HepG2 (cell line): ENCODE results near the gene SALL4. TPM values are rescaled to one million over a fixed set of nuclear protein-coding genes. Genes with fewer than 3 reads are reported as not detected.

Experiments used
- ATF4 ChIP-seq, 2 experiments: fragments of 450-650 bp in 1 of 2; sonication (generic) in 1 of 2; formaldehyde crosslinking; IDR thresholded peaks; 2 replicates each; pipeline versions ENCODE4 v1.5.0 to v1.8.0; 2020 to 2022; ENCODE audit warnings: mild to moderate bottlenecking in 1 of 2, missing genetic modification reagents in 1 of 2
- CAMTA2 ChIP-seq: sonication (generic); formaldehyde crosslinking; IDR thresholded peaks from 2 replicates; pipeline ENCODE4 v1.4.0; 2020; ENCODE audit warnings: mild to moderate bottlenecking, missing genetic modification reagents, borderline replicate concordance
- HCFC1 ChIP-seq: fragments of 150-350 bp; IDR thresholded peaks from 2 replicates; pipeline ENCODE4 v1.6.1; 2014; ENCODE audit warnings: low read depth, low read length
- HINFP ChIP-seq: sonication (generic); formaldehyde crosslinking; IDR thresholded peaks from 2 replicates; pipeline ENCODE4 v1.4.0; 2020; ENCODE audit warnings: low read depth, mild to moderate bottlenecking, missing genetic modification reagents
- HNRNPUL1 ChIP-seq: fragments of 200-400 bp; formaldehyde crosslinking; IDR thresholded peaks from 2 replicates; pipeline ENCODE4 v1.6.1; 2017; ENCODE audit warnings: low read depth, mild to moderate bottlenecking, low read length, moderate library complexity
- NR2F1 ChIP-seq, 2 experiments: fragments of 450-650 bp in 1 of 2; formaldehyde crosslinking in 1 of 2; IDR thresholded peaks; 2 replicates each; pipeline versions ENCODE4 v1.5.0 to v1.6.1; 2016 to 2020; ENCODE audit warnings: mild to moderate bottlenecking in 1 of 2, missing compliant biosample characterization in 1 of 2, missing genetic modification reagents in 1 of 2, moderate library complexity in 1 of 2
- PRMT3 ChIP-seq: sonication (generic); formaldehyde crosslinking; IDR thresholded peaks from 2 replicates; pipeline ENCODE4 v1.8.1; 2022; ENCODE audit warnings: low read depth, mild to moderate bottlenecking, moderate library complexity, missing genetic modification reagents, borderline replicate concordance
- SIX1 ChIP-seq: sonication (generic); formaldehyde crosslinking; IDR thresholded peaks from 2 replicates; pipeline ENCODE4 v1.4.0; 2020; ENCODE audit warnings: missing genetic modification reagents, borderline replicate concordance
- SNAI1 ChIP-seq: sonication (generic); formaldehyde crosslinking; IDR thresholded peaks from 2 replicates; pipeline ENCODE4 v1.5.0; 2020; ENCODE audit warnings: mild to moderate bottlenecking, missing genetic modification reagents, borderline replicate concordance
- SOX6 ChIP-seq, 2 experiments: fragments of 450-650 bp in 1 of 2; sonication (generic) in 1 of 2; formaldehyde crosslinking in 1 of 2; IDR thresholded peaks; 2 replicates each; pipeline versions ENCODE4 v1.4.0 to v1.6.1; 2017 to 2020; ENCODE audit warnings: antibody characterized with exemption in 1 of 2, mild to moderate bottlenecking in 1 of 2, missing genetic modification reagents in 1 of 2
- SP2 ChIP-seq: sonication (generic); formaldehyde crosslinking; IDR thresholded peaks from 2 replicates; pipeline ENCODE4 v1.5.1; 2020; ENCODE audit warnings: mild to moderate bottlenecking, missing genetic modification reagents
- SP4 ChIP-seq: sonication (generic); formaldehyde crosslinking; IDR thresholded peaks from 2 replicates; pipeline ENCODE4 v1.8.1; 2023; ENCODE audit warnings: mild to moderate bottlenecking, missing genetic modification reagents
- TEAD3 ChIP-seq: optimal IDR thresholded peaks from 2 replicates; pipeline ENCODE3; 2016; ENCODE audit warnings: borderline replicate concordance
- TIGD3 ChIP-seq: sonication (generic); formaldehyde crosslinking; IDR thresholded peaks from 2 replicates; pipeline ENCODE4 v1.5.1; 2020; ENCODE audit warnings: mild to moderate bottlenecking, missing genetic modification reagents, borderline replicate concordance
- ZBTB39 ChIP-seq: sonication (generic); formaldehyde crosslinking; IDR thresholded peaks from 2 replicates; pipeline ENCODE4 v1.5.0; 2020; ENCODE audit warnings: missing genetic modification reagents
- ZBTB7B ChIP-seq: sonication (generic); formaldehyde crosslinking; IDR thresholded peaks from 2 replicates; pipeline ENCODE4 v1.4.0; 2020; ENCODE audit warnings: missing genetic modification reagents
- ZMYM3 ChIP-seq: sonication (generic); formaldehyde crosslinking; IDR thresholded peaks from 2 replicates; pipeline ENCODE4 v1.5.1; 2020; ENCODE audit warnings: mild to moderate bottlenecking, missing genetic modification reagents
- ZNF12 ChIP-seq: sonication (generic); formaldehyde crosslinking; IDR thresholded peaks from 2 replicates; pipeline ENCODE4 v1.5.0; 2020; ENCODE audit warnings: missing genetic modification reagents
- ZNF556 ChIP-seq: sonication (generic); formaldehyde crosslinking; IDR thresholded peaks from 2 replicates; pipeline ENCODE4 v1.4.0; 2020; ENCODE audit warnings: mild to moderate bottlenecking, missing genetic modification reagents, borderline replicate concordance
- ZNF747 ChIP-seq: sonication (generic); formaldehyde crosslinking; IDR thresholded peaks from 2 replicates; pipeline ENCODE4 v1.8.1; 2023; ENCODE audit warnings: missing genetic modification reagents, mild to moderate bottlenecking, borderline replicate concordance
- ZSCAN5A ChIP-seq: sonication (generic); formaldehyde crosslinking; IDR thresholded peaks from 2 replicates; pipeline ENCODE4 v1.8.0; 2022; ENCODE audit warnings: mild to moderate bottlenecking, missing genetic modification reagents, borderline replicate concordance
- polyA plus RNA-seq, 8 experiments: library from polyadenylated mRNA; depleted of rRNA in 3 of 8; stranded (reverse) in 7 of 8; unstranded in 1 of 8; fragments of >200 nt; fragmentation: Illumina TruSeq in 4 of 8; extraction: Trizol in 4 of 8; gene quantifications; 2 replicates each; pipeline versions ENCODE4 v1.2.1 to v1.2.3, GENCODE V29; 2011 to 2016; ENCODE audit warnings: low read depth in 4 of 8, missing spikeins in 1 of 8, mixed read lengths in 1 of 8; ENCODE audit not compliant: insufficient read depth in 1 of 8
- total RNA-seq, 5 experiments: library from RNA; depleted of rRNA; stranded (reverse); fragments of >200 nt; fragmentation: Illumina TruSeq; extraction: Trizol; gene quantifications; 2 replicates each; pipeline ENCODE4 v1.2.3, GENCODE V29; 2016; ENCODE audit warnings: low read depth in 1 of 5

SALL4 gene
- total and polyA plus RNA-seq, 2 of the 13 experiments (the other 11 are each of a cell fraction or from before 2014, with no cell fraction given) = 0.33 to 1.8 TPM

GRCh38 chr20:51750037-51750769 is 52.1 kb downstream of the SALL4 start (continued):
- no peak for TF ChIP-seq SOX6 (IDR thresholded peaks at IDR 0.05)
- TF ChIP-seq SOX6 (CRISPR knock-in tag; IDR thresholded peaks at IDR 0.05) = peak; percentile 51; the same call in 1 of the 2 replicates
- TF ChIP-seq HNRNPUL1 = no peak
- TF ChIP-seq ZBTB7B (CRISPR knock-in tag) = peak; percentile 73; the same call in 1 of the 2 replicates
- TF ChIP-seq SNAI1 (CRISPR knock-in tag) = no peak
- no peak for TF ChIP-seq ZSCAN5A (CRISPR knock-in tag)
- TF ChIP-seq HINFP (CRISPR knock-in tag) = peak; percentile 24; the same call in 1 of the 2 replicates
- no peak for TF ChIP-seq SP2 (CRISPR knock-in tag)
- TF ChIP-seq HCFC1 = peak; percentile 36; the same call in 1 of the 2 replicates
- TF ChIP-seq TEAD3 (CRISPR knock-in tag) = peak; percentile 90
- no peak for TF ChIP-seq ZNF747 (CRISPR knock-in tag)
- peak; percentile 83 for TF ChIP-seq ZMYM3 (CRISPR knock-in tag)
- TF ChIP-seq CAMTA2 = no peak
- no peak; the same call in 1 of the 2 replicates for TF ChIP-seq ZNF556 (CRISPR knock-in tag)
- no peak for TF ChIP-seq ZBTB39 (CRISPR knock-in tag)
- peak; percentile 37; the same call in 1 of the 2 replicates for TF ChIP-seq SP4 (CRISPR knock-in tag)
- peak; percentile 69 for TF ChIP-seq NR2F1 (CRISPR knock-in tag; IDR thresholded peaks at IDR 0.05)
- TF ChIP-seq TIGD3 (CRISPR knock-in tag) = no peak
- no peak for TF ChIP-seq PRMT3 (CRISPR knock-in tag)
- peak; percentile 76; the same call in 1 of the 2 replicates for TF ChIP-seq ZNF12 (CRISPR knock-in tag)
- TF ChIP-seq ATF4 (CRISPR knock-in tag; IDR thresholded peaks at IDR 0.05) = 0 out of 4 replicates have a peak, but pooled peaks of 1 of the 2 experiments have one; percentile 43
- no peak; the same call in 1 of the 2 replicates for TF ChIP-seq SIX1 (CRISPR knock-in tag)
